Upper lobe of left lung (tissue), 6 donors: ENCODE measurements around the gene CYGB. TPM values are rescaled to one million over a fixed set of nuclear protein-coding genes. Genes with fewer than 3 reads are reported as not detected.
A peak's percentile ranks its signal among the peaks of the same experiment; 100 is the strongest.
"Not testable (repeated sequence)": the region's sequence is repeated elsewhere in the genome, so short reads cannot be mapped to it uniquely, and the experiment has no call there.

Source experiments
- ATAC-seq, 2 donors: fragments of 200-7000 bp; cut with Tn5 transposase; one replicate each; pipeline ENCODE4 v1.9.1; 2022; ENCODE audit warnings: mild to moderate bottlenecking in 2 of 2, moderate library complexity in 2 of 2; ENCODE audit not compliant: low FRiP score in 2 of 2
- DNase-seq, 2 donors: peaks; one replicate each; pipeline ENCODE4 v3.0.0-alpha.2; 2019 to 2020
- H3K27ac ChIP-seq, 4 donors: fragments of 200-600 bp; sonication (generic); one replicate each; pipeline ENCODE4 v1.5.1; 2016 to 2019
- H3K27me3 ChIP-seq, 4 donors: fragments of 200-600 bp; sonication (generic); one replicate each; pipeline ENCODE4 v1.5.1; 2017 to 2019
- H3K36me3 ChIP-seq, 4 donors: fragments of 200-600 bp; sonication (generic); one replicate each; pipeline ENCODE4 v1.5.1; 2016 to 2019
- H3K4me1 ChIP-seq, 4 donors: fragments of 200-600 bp; sonication (generic); one replicate each; pipeline ENCODE4 v1.5.1; 2018 to 2019
- H3K4me3 ChIP-seq, 4 donors: fragments of 200-600 bp; sonication (generic); one replicate each; pipeline ENCODE4 v1.5.1; 2017 to 2019; ENCODE audit warnings: mild to moderate bottlenecking in 2 of 4, moderate library complexity in 1 of 4
- H3K9me3 ChIP-seq, 4 donors: fragments of 200-600 bp; sonication (generic); one replicate each; pipeline ENCODE4 v1.5.1; 2018 to 2019
- CTCF ChIP-seq, 6 experiments: fragments of 450-650 bp in 4 of 6; fragments of 200-600 bp in 2 of 6; sonication (generic) in 2 of 6; IDR thresholded peaks; one replicate each; pipeline ENCODE4 v1.5.1; 2016 to 2019; ENCODE audit warnings: antibody characterized with exemption in 6 of 6
- EP300 ChIP-seq, 4 donors: sonication (generic); formaldehyde crosslinking; IDR thresholded peaks; one replicate each; pipeline ENCODE4 v1.5.1; 2017; ENCODE audit warnings: antibody characterized with exemption in 4 of 4, control low read depth in 2 of 4
- POLR2A ChIP-seq, 4 donors: fragments of 450-650 bp; IDR thresholded peaks; one replicate each; pipeline ENCODE4 v1.5.1; 2016 to 2017; ENCODE audit warnings: antibody characterized with exemption in 4 of 4, mild to moderate bottlenecking in 2 of 4
- POLR2AphosphoS5 ChIP-seq, 2 donors: sonication (generic); formaldehyde crosslinking; IDR thresholded peaks; one replicate each; pipeline ENCODE4 v1.5.1; 2017; ENCODE audit warnings: antibody characterized with exemption in 2 of 2
- WGBS, 2 donors: methylation state at CpG; one replicate each; pipeline ENCODE4 v1.1.5; 2017 to 2018; 5-methylcytosine and 5-hydroxymethylcytosine counted together
- total RNA-seq, 6 donors: library from RNA; depleted of rRNA in 4 of 6; stranded (reverse); fragments of >200 nt in 4 of 6; gene quantifications; one replicate each; pipeline versions ENCODE4 v1.1.0 to v1.2.1, GENCODE V29; 2016 to 2021
- donor health status: DM: no; HTN: no; CAD: no; lungs with moderate emphysema.
- donor health status: DM: no; HTN: yes; CAD: no; lungs with severe emphysema.

Gene CYGB
- total RNA-seq, 6 donors from 2014 or later, result 6.4 to 33.9 (median 16.6) TPM

DNA sequence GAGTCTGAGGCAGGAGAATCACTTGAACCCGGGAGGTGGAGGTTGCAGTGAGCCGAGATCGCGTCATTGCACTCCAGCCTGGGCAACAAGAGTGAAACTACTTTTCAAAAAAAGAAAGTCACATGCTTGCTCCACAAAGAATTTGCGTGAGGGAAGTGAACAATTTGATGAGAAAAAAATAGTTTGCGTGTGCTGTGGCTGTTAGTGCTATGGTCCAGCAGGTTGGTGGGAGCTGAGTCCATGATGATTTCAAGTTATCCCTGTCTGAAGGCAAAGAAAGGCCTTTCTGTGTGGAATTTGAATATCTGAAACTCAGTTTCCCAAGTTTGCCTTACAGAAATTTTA lies 23.3 kb upstream of the CYGB start:
- 50 to 61% methylated on average over 6 of the region's 6 CpGs for WGBS, 2 donors
- H3K4me1 ChIP-seq, result peaks cover 50 to 59% (median 54%) of the 10 kb centered on the region in 4 donors
- peaks cover 2 to 26% (median 9%) of the 10 kb centered on the region in 4 donors for H3K36me3 ChIP-seq
- no peak for DNase-seq
- H3K9me3 ChIP-seq, result no peaks in the 10 kb centered on the region
- peak overlapping the region in 1 of 4 donors; percentile 18 for H3K4me3 ChIP-seq
- no peak for TF ChIP-seq EP300 (IDR thresholded peaks at IDR 0.05)
- no peak for TF ChIP-seq CTCF (IDR thresholded peaks at IDR 0.05)
- TF ChIP-seq POLR2A (IDR thresholded peaks at IDR 0.05), result no peak
- no peak for TF ChIP-seq POLR2AphosphoS5 (IDR thresholded peaks at IDR 0.05)
- no peak for ATAC-seq
- peak overlapping the region; percentile 62 to 94 (median 72) for H3K27ac ChIP-seq
- H3K27me3 ChIP-seq, result no peaks in the 10 kb centered on the region

DNA sequence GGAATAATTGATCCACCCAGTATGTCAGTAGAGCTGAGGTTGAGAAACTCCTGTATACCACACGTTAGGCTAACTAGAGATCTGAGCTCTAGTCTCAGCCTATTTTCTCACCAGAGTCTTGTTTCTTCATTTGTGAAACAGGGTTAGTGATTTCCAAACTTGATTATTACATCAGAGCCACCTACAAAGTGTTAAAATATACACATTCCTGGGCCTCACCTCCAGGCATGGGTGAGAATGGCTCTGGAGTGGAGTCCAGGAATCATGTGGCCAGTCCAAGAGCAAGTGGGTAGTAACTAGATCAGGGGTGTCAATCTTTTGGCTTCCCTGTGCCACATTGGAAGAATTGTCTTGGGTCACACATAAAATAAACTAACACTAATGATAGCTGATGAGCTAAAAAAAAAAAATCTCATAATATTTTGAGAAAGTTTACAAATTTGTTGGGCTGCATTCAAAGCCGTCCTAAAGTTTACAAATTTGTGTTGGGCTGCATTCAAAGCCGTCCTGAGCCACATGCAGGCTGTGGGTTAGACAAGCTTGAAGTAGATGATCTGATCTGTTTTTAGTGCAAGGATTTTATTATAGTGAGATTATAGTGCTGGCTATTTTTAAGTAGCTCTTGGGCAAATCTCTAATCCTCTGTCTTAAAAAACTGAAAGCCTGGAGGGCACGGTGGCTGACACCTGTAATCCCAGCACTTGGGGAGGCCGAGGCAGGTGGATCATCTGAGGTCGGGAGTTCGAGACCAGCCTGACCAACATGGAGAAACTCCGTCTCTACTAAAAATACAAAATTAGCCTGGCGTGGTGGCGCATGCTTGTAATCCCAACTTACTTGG lies 22.7 kb upstream of the CYGB start:
- H3K4me3 ChIP-seq, result peak overlapping the region in 1 of 4 donors; percentile 77
- TF ChIP-seq POLR2A (IDR thresholded peaks at IDR 0.05) (no peak), CTCF (IDR thresholded peaks at IDR 0.05) (no peak), POLR2AphosphoS5 (IDR thresholded peaks at IDR 0.05) (no peak), EP300 (IDR thresholded peaks at IDR 0.05) (no peak)
- 82 to 89% methylated on average over 10 of the region's 10 CpGs for WGBS, 2 donors
- DNase-seq (no peak), ATAC-seq (no peak)
- H3K4me1 ChIP-seq, result peaks cover 50 to 59% (median 54%) of the 10 kb centered on the region in 4 donors
- peak overlapping the region; percentile 62 to 94 (median 72) for H3K27ac ChIP-seq
- H3K27me3 ChIP-seq, result no peaks in the 10 kb centered on the region
- peaks cover 0 to 20% (median 6%) of the 10 kb centered on the region in 4 donors for H3K36me3 ChIP-seq
- H3K9me3 ChIP-seq, result no peaks in the 10 kb centered on the region

GRCh38 chr17:76559460-76559859 lies 22.0 kb upstream of the CYGB start:
- Histone ChIP-seq H3K4me1 (peaks cover 50 to 59% (median 54%) of the 10 kb centered on the region in 4 donors), H3K36me3 (peaks cover 0 to 12% (median under 1%) of the 10 kb centered on the region in 4 donors), H3K4me3 (peak overlapping the region in 1 of 4 donors; percentile 77), H3K27ac (peak overlapping the region in 2 of 4 donors; percentile 62 to 94)
- not testable (repeated sequence) for DNase-seq, H3K27me3 ChIP-seq, ATAC-seq, H3K9me3 ChIP-seq
- WGBS, 2 donors, result 87 to 91% methylated on average over 7 of the region's 7 CpGs

DNA sequence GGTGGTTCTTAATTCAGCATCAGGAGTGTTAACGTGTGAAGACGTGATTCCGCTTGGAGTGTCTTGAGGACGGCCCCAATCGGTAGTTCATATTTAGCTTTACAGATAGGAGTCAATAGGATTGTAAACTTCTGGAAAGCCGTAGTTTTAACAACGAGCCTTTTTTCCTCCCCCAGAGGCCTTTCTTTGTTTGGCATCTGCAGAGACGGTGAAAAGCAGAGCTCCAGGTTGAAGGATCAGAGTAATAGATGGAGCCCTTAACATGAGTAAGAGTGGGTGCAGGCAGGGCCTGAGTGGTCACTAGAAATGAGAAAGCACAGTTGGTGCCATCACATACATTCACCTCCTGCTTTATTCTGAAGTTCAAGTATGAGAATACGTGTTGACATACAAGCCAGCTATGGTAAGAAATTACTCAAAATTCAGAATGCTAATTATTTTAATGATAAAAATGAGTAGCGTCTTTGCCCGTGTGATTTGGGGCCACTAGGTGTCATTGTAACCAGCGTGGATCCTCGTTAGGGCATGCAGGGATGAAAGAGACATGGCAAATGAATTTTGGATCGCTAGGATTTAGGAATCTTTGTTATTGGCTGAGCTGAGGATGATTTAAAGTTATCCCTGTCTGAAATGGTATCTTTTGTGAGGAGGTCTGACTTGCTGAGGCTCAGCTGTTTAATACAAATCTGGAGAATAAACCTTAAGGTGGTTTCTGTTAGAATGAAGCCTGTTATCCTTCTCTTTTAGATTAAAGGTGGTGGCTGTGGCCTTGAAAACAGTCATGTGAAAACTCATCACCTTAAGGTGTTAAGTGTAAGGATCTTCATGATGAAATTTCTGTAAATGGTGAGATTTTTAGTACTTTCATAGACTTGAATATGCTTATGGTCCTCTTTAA lies 20.9 kb upstream of the CYGB start:
- Histone ChIP-seq H3K9me3 (no peaks in the 10 kb centered on the region), H3K27me3 (no peaks in the 10 kb centered on the region), H3K36me3 (peaks cover 0 to 10% (median 0%) of the 10 kb centered on the region in 4 donors), H3K27ac (peak overlapping the region; percentile 93 to 97 (median 94)), H3K4me3 (peak overlapping the region; percentile 29 to 80 (median 65)), H3K4me1 (peaks cover 52 to 59% (median 53%) of the 10 kb centered on the region in 4 donors)
- ATAC-seq (no peak), DNase-seq (no peak)
- TF ChIP-seq POLR2AphosphoS5 (IDR thresholded peaks at IDR 0.05) (no peak), CTCF (IDR thresholded peaks at IDR 0.05) (peak in 4 of 6 experiments; percentile 4 to 51 (median 33))
- WGBS, 2 donors, result 1 to 4% methylated on average over 9 to 14 of the region's 14 CpGs
